PFSK-1 (cell line): ENCODE measurements around the gene RFX3.

Source experiments
- FOXP2 ChIP-seq: optimal IDR thresholded peaks from 2 replicates; pipeline ENCODE3; 2011; ENCODE audit warnings: borderline replicate concordance, control low read depth, inconsistent platforms; ENCODE audit not compliant: insufficient read depth; ENCODE audit errors: extremely low read length, extremely low read depth
- POLR2AphosphoS5 ChIP-seq: IDR thresholded peaks from 2 replicates; pipeline ENCODE4 v1.6.1; 2012; ENCODE audit warnings: low read depth, mild to moderate bottlenecking, control low read depth, low read length, moderate library complexity
- REST ChIP-seq, 2 experiments: IDR thresholded peaks; 2 replicates each; pipeline versions ENCODE4 v1.6.1 to v1.8.0; 2011 to 2012; ENCODE audit warnings: low read depth in 2 of 2, low read length in 2 of 2, control low read depth in 1 of 2, inconsistent platforms in 1 of 2, mild to moderate bottlenecking in 1 of 2, moderate library complexity in 1 of 2; ENCODE audit not compliant: insufficient read depth in 1 of 2
- SIN3A ChIP-seq: IDR thresholded peaks from 2 replicates; pipeline ENCODE4 v1.6.1; 2012; ENCODE audit warnings: mild to moderate bottlenecking, low read length, moderate library complexity, borderline replicate concordance; ENCODE audit not compliant: insufficient read depth
- TAF1 ChIP-seq: IDR thresholded peaks from 2 replicates; pipeline ENCODE4 v1.6.1; 2012; ENCODE audit warnings: low read length, control low read depth, borderline replicate concordance; ENCODE audit not compliant: insufficient read depth

Gene RFX3

GRCh38 chr9:3346549-3346948, 179.3 kb downstream of the RFX3 start:
- TF ChIP-seq TAF1 (no peak), POLR2AphosphoS5 (no peak), REST (IDR thresholded peaks at IDR 0.05; ENCODE audit: insufficient read depth in 1 of 2, low read depth in 2 of 2, low read length in 2 of 2) (no peak)

- TF ChIP-seq POLR2AphosphoS5: no peak
- TF ChIP-seq FOXP2: no peak
- TF ChIP-seq SIN3A: no peak
- no peak for TF ChIP-seq REST (IDR thresholded peaks at IDR 0.05; ENCODE audit: insufficient read depth in 1 of 2, low read depth in 2 of 2, low read length in 2 of 2)
- TF ChIP-seq TAF1: no peak
These were observed 182.1 kb downstream of the RFX3 start for GRCh38 chr9:3343671-3344070.

GRCh38 chr9:3342159-3342777, 183.5 kb downstream of the RFX3 start:
- TF ChIP-seq REST (IDR thresholded peaks at IDR 0.05; ENCODE audit: insufficient read depth in 1 of 2, low read depth in 2 of 2, low read length in 2 of 2): no peak
- TF ChIP-seq TAF1: no peak
- TF ChIP-seq FOXP2: no peak
- no peak for TF ChIP-seq SIN3A

GRCh38 chr9:3337515-3338225, 188.1 kb downstream of the RFX3 start:
- no peak for TF ChIP-seq POLR2AphosphoS5
- TF ChIP-seq SIN3A: no peak
- TF ChIP-seq REST (IDR thresholded peaks at IDR 0.05; ENCODE audit: insufficient read depth in 1 of 2, low read depth in 2 of 2, low read length in 2 of 2): no peak
- TF ChIP-seq FOXP2: no peak
- TF ChIP-seq TAF1: no peak

GRCh38 chr9:3336951-3337350, 188.8 kb downstream of the RFX3 start:
- TF ChIP-seq POLR2AphosphoS5 (no peak), TAF1 (no peak), REST (IDR thresholded peaks at IDR 0.05; ENCODE audit: insufficient read depth in 1 of 2, low read depth in 2 of 2, low read length in 2 of 2) (no peak), SIN3A (no peak), FOXP2 (no peak)
